Neural crest cell (in vitro differentiated cells): ENCODE data around the gene KRT33B. TPM values are rescaled to one million over a fixed set of nuclear protein-coding genes. Genes with fewer than 3 reads are reported as not detected.

Experiments
- DNase-seq: peaks from one replicate; pipeline ENCODE4 v3.0.0; 2021; ENCODE audit warnings: low read depth, mixed read lengths, low spot score
- H3K27ac Mint-ChIP-seq: one replicate; pipeline ENCODE4 v1.8.0; 2021; ENCODE audit warnings: mild to moderate bottlenecking, mixed read lengths; ENCODE audit not compliant: unreplicated experiment
- H3K27me3 Mint-ChIP-seq: 2 replicates; pipeline ENCODE4 v1.8.0; 2021; ENCODE audit warnings: low read depth, mild to moderate bottlenecking, mixed read lengths
- H3K36me3 Mint-ChIP-seq: 2 replicates; pipeline ENCODE4 v1.8.0; 2021; ENCODE audit warnings: low read depth, mild to moderate bottlenecking, mixed read lengths
- H3K4me1 Mint-ChIP-seq: 2 replicates; pipeline ENCODE4 v1.8.0; 2021; ENCODE audit warnings: mixed read lengths
- H3K4me3 Mint-ChIP-seq: one replicate; pipeline ENCODE4 v1.8.0; 2021; ENCODE audit warnings: mild to moderate bottlenecking, mixed read lengths
- H3K9me3 Mint-ChIP-seq: 2 replicates; pipeline ENCODE4 v1.8.0; 2021; ENCODE audit warnings: mixed read lengths
- total RNA-seq: library from RNA; stranded (reverse); gene quantifications from 2 replicates; pipeline ENCODE4 v1.2.1, GENCODE V29; 2021
- TF ChIP-seq, protein P1 (sequence below): fragments of 200-600 bp; sonication (generic); conservative IDR thresholded peaks from 2 replicates; pipeline ENCODE4 v1.5.0; 2021; ENCODE audit warnings: antibody characterized with exemption, mild to moderate bottlenecking

KRT33B gene
- total RNA-seq, 1 donor from 2014 or later = not detected

DNA sequence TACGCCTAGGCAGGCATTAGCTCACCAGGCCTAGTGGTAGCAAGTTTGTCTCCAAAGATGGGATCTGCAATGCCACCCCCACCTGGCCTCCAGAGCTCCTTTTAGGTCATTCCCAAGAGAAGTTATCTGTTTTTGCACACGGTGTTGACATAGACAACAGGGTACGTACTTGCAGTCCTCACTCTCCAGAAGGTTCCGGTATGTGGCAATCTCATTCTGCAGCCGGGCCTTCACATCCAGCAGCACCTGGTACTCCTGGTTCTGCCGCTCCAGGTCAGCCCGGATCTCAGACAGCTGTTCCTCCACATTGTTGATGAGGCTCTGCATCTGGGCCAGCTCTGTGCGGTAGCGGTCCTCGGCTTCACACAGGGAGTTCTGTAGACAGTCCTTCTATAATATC lies 37.6 kb upstream of the KRT33B start:
- DNase-seq = no peak
- TF ChIP-seq, protein P1, sequence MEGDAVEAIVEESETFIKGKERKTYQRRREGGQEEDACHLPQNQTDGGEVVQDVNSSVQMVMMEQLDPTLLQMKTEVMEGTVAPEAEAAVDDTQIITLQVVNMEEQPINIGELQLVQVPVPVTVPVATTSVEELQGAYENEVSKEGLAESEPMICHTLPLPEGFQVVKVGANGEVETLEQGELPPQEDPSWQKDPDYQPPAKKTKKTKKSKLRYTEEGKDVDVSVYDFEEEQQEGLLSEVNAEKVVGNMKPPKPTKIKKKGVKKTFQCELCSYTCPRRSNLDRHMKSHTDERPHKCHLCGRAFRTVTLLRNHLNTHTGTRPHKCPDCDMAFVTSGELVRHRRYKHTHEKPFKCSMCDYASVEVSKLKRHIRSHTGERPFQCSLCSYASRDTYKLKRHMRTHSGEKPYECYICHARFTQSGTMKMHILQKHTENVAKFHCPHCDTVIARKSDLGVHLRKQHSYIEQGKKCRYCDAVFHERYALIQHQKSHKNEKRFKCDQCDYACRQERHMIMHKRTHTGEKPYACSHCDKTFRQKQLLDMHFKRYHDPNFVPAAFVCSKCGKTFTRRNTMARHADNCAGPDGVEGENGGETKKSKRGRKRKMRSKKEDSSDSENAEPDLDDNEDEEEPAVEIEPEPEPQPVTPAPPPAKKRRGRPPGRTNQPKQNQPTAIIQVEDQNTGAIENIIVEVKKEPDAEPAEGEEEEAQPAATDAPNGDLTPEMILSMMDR = no peak
- Mint-ChIP-seq H3K4me3 (no peak overlapping the region), H3K9me3 (no peaks in the 10 kb centered on the region), H3K27ac (no peak overlapping the region), H3K27me3 (no peaks in the 10 kb centered on the region), H3K36me3 (no peaks in the 10 kb centered on the region), H3K4me1 (peaks cover 46% of the 10 kb centered on the region)

DNA sequence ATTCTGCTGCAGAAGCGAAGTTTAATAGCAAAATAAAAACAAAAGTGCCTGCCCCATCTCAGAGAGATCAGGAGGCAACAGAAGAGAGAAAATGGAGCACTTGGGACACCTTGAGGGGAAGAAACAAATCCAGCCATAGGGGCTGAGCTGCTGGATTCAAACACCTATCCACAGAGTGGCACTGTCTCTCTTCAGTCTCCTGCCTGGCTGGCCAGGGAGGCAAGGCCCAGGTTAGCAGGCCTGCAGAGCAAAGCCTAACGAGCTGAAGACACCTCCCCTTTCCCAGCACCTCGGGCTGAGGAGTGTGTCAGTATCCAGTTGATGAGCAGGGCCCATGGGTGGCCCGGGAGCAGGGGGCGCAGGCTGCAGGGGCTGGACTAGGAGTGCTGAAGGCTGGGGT lies 36.6 kb upstream of the KRT33B start:
- no peak overlapping the region for H3K4me3 Mint-ChIP-seq
- TF ChIP-seq, protein P1 = no peak
- no peak for DNase-seq
- H3K27me3 Mint-ChIP-seq = no peaks in the 10 kb centered on the region
- H3K9me3 Mint-ChIP-seq = no peaks in the 10 kb centered on the region
- H3K4me1 Mint-ChIP-seq = peaks cover 43% of the 10 kb centered on the region
- peak overlapping the region; percentile 36 for H3K27ac Mint-ChIP-seq
- no peaks in the 10 kb centered on the region for H3K36me3 Mint-ChIP-seq

DNA sequence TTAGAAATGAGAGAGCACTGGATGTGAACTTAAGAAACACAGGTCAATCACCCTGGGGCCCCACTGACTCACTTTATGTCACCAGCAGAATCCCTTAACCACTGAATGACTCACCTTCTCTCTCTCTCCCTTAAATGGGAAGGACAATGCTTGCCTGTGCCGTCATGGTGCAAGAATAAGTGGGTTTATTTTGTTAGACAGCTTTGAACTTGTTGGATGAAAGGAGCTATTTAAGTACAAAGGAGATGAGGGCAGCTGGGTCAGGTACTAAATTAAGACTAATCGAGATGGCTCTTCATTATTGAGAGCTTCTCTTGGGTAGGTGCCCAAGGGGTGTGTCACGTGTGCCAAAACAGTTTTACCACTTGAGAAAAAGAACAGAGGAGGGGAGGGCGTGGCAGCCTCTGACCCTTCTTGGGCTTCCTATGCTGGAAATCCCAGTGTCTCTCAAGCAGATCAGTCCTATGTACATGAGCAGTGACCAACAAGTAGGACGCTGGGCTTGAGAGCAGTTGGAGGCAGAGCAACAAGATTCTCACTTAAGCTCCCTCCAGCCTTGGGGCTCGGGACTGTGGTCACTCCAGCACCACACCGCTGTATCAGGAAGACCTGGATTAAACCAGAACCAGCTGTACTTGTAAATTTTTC lies 34.5 kb upstream of the KRT33B start:
- Mint-ChIP-seq H3K36me3 (no peaks in the 10 kb centered on the region), H3K4me3 (peak overlapping the region; percentile 17), H3K27ac (peak overlapping the region; percentile 41), H3K9me3 (no peaks in the 10 kb centered on the region), H3K27me3 (no peaks in the 10 kb centered on the region), H3K4me1 (peaks cover 45% of the 10 kb centered on the region)
- DNase-seq = no peak
- TF ChIP-seq, protein P1 = no peak

DNA sequence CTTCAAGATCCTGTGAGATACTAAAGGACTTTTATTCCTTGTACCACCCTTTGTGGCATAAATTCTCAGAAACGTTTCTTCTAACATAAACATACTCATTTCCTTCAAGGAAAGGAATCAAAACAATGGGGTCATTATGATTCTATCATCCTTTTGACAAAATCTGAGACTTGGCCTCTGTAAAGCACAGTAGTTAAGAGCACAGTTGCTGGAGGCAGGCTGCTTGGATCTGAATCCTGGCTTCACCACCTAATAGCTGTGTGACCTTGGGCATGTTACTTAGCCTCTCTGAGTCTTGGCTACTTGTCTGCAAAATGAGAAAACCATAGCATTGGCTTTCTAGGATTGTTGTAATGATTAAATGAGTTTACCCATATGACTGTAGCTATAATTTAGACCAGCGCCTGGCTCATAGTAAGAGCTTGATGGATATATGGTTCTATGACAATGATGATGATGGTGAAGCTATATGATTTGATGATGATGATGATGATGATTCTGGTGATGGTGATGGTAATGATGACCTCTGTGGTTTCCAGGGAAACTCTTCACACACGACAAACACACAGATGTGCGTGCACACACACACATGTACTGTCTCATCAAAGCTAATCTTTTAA lies 33.9 kb upstream of the KRT33B start:
- H3K36me3 Mint-ChIP-seq = no peaks in the 10 kb centered on the region
- peak overlapping the region; percentile 41 for H3K27ac Mint-ChIP-seq
- H3K4me1 Mint-ChIP-seq = peaks cover 45% of the 10 kb centered on the region
- no peaks in the 10 kb centered on the region for H3K9me3 Mint-ChIP-seq
- H3K27me3 Mint-ChIP-seq = no peaks in the 10 kb centered on the region
- TF ChIP-seq, protein P1 = no peak
- H3K4me3 Mint-ChIP-seq = peak overlapping the region; percentile 17
- no peak for DNase-seq

DNA sequence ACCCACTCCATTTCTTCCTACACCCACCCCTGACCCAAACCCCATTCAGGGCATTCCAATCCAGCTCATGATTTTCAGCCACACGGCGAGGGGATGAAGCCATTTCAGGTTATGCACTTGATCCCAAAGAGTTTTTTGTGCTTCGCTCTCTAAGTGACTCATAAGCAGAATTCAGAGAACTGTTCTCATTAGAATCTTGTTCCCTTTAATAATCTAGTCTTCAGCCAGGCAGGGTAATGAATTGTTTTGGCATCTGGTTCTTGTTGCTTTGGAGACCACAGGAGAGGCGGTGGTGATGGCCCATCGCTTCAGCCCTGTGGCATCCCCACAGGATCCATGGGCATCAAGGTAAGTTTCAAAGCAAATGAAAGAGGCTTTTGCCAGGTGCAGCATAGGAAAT lies 32.5 kb upstream of the KRT33B start:
- H3K9me3 Mint-ChIP-seq = no peaks in the 10 kb centered on the region
- H3K36me3 Mint-ChIP-seq = no peaks in the 10 kb centered on the region
- H3K4me1 Mint-ChIP-seq = peaks cover 45% of the 10 kb centered on the region
- no peak for DNase-seq
- no peak overlapping the region for H3K27ac Mint-ChIP-seq
- TF ChIP-seq, protein P1 = no peak
- no peaks in the 10 kb centered on the region for H3K27me3 Mint-ChIP-seq
- H3K4me3 Mint-ChIP-seq = no peak overlapping the region
